Activated T-cell treated with anti-CD3 and anti-CD28 coated beads, Interleukin-2, amount 50 U/mL, for 4 hours (primary cell): ENCODE results near the gene BRINP3. TPM values are rescaled to one million over a fixed set of nuclear protein-coding genes. Genes with fewer than 3 reads are reported as not detected.

Experiments used
- ATAC-seq, 2 donors: fragments of 200-7000 bp; cut with Tn5 transposase; one replicate each; pipeline ENCODE4 v1.10.0; 2021
- DNase-seq: peaks from one replicate; pipeline ENCODE4 v3.0.0-alpha.2; 2020
- H3K27me3 Mint-ChIP-seq: one replicate; pipeline ENCODE4 v1.8.0; 2021; ENCODE audit warnings: low read depth, mixed read lengths
- H3K36me3 Mint-ChIP-seq: one replicate; pipeline ENCODE4 v1.8.0; 2022; ENCODE audit warnings: mixed read lengths; ENCODE audit not compliant: insufficient read depth
- H3K4me1 Mint-ChIP-seq: one replicate; pipeline ENCODE4 v1.8.0; 2021; ENCODE audit warnings: low read depth, mixed read lengths
- H3K4me3 Mint-ChIP-seq: one replicate; pipeline ENCODE4 v1.8.0; 2021; ENCODE audit warnings: mild to moderate bottlenecking, moderate library complexity, mixed read lengths
- H3K9me3 Mint-ChIP-seq: one replicate; pipeline ENCODE4 v1.8.0; 2021; ENCODE audit warnings: mixed read lengths
- total RNA-seq, 3 donors: library from RNA; stranded (reverse); gene quantifications; one replicate each; pipeline ENCODE4 v1.2.1, GENCODE V29; 2021

BRINP3 gene
- total RNA-seq, 3 donors from 2014 or later = not detected

GRCh38 chr1:190250368-190250767 is 227.3 kb downstream of the BRINP3 start:
- H3K27me3 Mint-ChIP-seq = no peaks in the 10 kb centered on the region
- H3K9me3 Mint-ChIP-seq = peaks cover 21% of the 10 kb centered on the region
- no peak overlapping the region for H3K4me3 Mint-ChIP-seq
- no peak for ATAC-seq
- H3K36me3 Mint-ChIP-seq = no peaks in the 10 kb centered on the region
- H3K4me1 Mint-ChIP-seq = no peaks in the 10 kb centered on the region
- no peak for DNase-seq

GRCh38 chr1:190244406-190244805 is 233.3 kb downstream of the BRINP3 start:
- Mint-ChIP-seq H3K4me3 (no peak overlapping the region), H3K36me3 (no peaks in the 10 kb centered on the region), H3K4me1 (no peaks in the 10 kb centered on the region), H3K27me3 (no peaks in the 10 kb centered on the region), H3K9me3 (peaks cover 6% of the 10 kb centered on the region)
- ATAC-seq (no peak), DNase-seq (no peak)

- Mint-ChIP-seq H3K36me3 (no peaks in the 10 kb centered on the region), H3K27me3 (no peaks in the 10 kb centered on the region), H3K4me3 (no peak overlapping the region), H3K4me1 (no peaks in the 10 kb centered on the region), H3K9me3 (peaks cover 8% of the 10 kb centered on the region)
- DNase-seq (no peak), ATAC-seq (no peak)
Measured at GRCh38 chr1:190243056-190243455, 234.6 kb downstream of the BRINP3 start.

- no peaks in the 10 kb centered on the region for H3K4me1 Mint-ChIP-seq
Measured at GRCh38 chr1:190226006-190226405, 251.7 kb downstream of the BRINP3 start.

GRCh38 chr1:190212450-190212849 is 265.2 kb downstream of the BRINP3 start:
- Mint-ChIP-seq H3K27me3 (no peaks in the 10 kb centered on the region), H3K4me1 (no peaks in the 10 kb centered on the region), H3K9me3 (peaks cover 11% of the 10 kb centered on the region), H3K36me3 (no peaks in the 10 kb centered on the region), H3K4me3 (no peak overlapping the region)
- DNase-seq (no peak), ATAC-seq (no peak)

More at GRCh38 chr1:190226006-190226405, 251.7 kb downstream of the BRINP3 start:
- Mint-ChIP-seq H3K9me3 (peaks cover 16% of the 10 kb centered on the region), H3K36me3 (no peaks in the 10 kb centered on the region), H3K4me3 (no peak overlapping the region), H3K27me3 (no peaks in the 10 kb centered on the region)
- DNase-seq (no peak), ATAC-seq (no peak)

GRCh38 chr1:190207733-190208132 is 269.9 kb downstream of the BRINP3 start:
- no peaks in the 10 kb centered on the region for H3K36me3 Mint-ChIP-seq
- no peak overlapping the region for H3K4me3 Mint-ChIP-seq
- no peak for DNase-seq
- H3K27me3 Mint-ChIP-seq = no peaks in the 10 kb centered on the region
- H3K4me1 Mint-ChIP-seq = no peaks in the 10 kb centered on the region
- no peak for ATAC-seq
- H3K9me3 Mint-ChIP-seq = peaks cover 17% of the 10 kb centered on the region

GRCh38 chr1:190205713-190206112 is 272.0 kb downstream of the BRINP3 start:
- Mint-ChIP-seq H3K36me3 (no peaks in the 10 kb centered on the region), H3K27me3 (no peaks in the 10 kb centered on the region), H3K4me1 (no peaks in the 10 kb centered on the region), H3K9me3 (peaks cover 16% of the 10 kb centered on the region), H3K4me3 (no peak overlapping the region)
- DNase-seq = no peak
- ATAC-seq = no peak

GRCh38 chr1:190196020-190196419 is 281.6 kb downstream of the BRINP3 start:
- no peaks in the 10 kb centered on the region for H3K27me3 Mint-ChIP-seq
- no peaks in the 10 kb centered on the region for H3K36me3 Mint-ChIP-seq
- no peak overlapping the region for H3K4me3 Mint-ChIP-seq
- ATAC-seq = no peak
- no peak for DNase-seq
- H3K9me3 Mint-ChIP-seq = peaks cover 20% of the 10 kb centered on the region
- no peaks in the 10 kb centered on the region for H3K4me1 Mint-ChIP-seq

- H3K9me3 Mint-ChIP-seq = peaks cover 9% of the 10 kb centered on the region
- H3K27me3 Mint-ChIP-seq = no peaks in the 10 kb centered on the region
- DNase-seq = no peak
- no peaks in the 10 kb centered on the region for H3K4me1 Mint-ChIP-seq
- no peak for ATAC-seq
- H3K4me3 Mint-ChIP-seq = no peak overlapping the region
- H3K36me3 Mint-ChIP-seq = no peaks in the 10 kb centered on the region
Measured at GRCh38 chr1:190193508-190194115, 284.1 kb downstream of the BRINP3 start.

GRCh38 chr1:190192627-190193026 is 285.0 kb downstream of the BRINP3 start:
- H3K27me3 Mint-ChIP-seq = no peaks in the 10 kb centered on the region
- ATAC-seq = no peak
- no peak for DNase-seq
- H3K9me3 Mint-ChIP-seq = peaks cover 5% of the 10 kb centered on the region
- no peaks in the 10 kb centered on the region for H3K36me3 Mint-ChIP-seq
- no peak overlapping the region for H3K4me3 Mint-ChIP-seq
- H3K4me1 Mint-ChIP-seq = no peaks in the 10 kb centered on the region

- no peak overlapping the region for H3K4me3 Mint-ChIP-seq
- ATAC-seq (no peak), DNase-seq (no peak)
- H3K4me1 Mint-ChIP-seq = no peaks in the 10 kb centered on the region
- no peaks in the 10 kb centered on the region for H3K27me3 Mint-ChIP-seq
- no peaks in the 10 kb centered on the region for H3K9me3 Mint-ChIP-seq
- H3K36me3 Mint-ChIP-seq = no peaks in the 10 kb centered on the region
Measured at GRCh38 chr1:190183588-190183987, 294.1 kb downstream of the BRINP3 start.

GRCh38 chr1:190179817-190180216 is 297.8 kb downstream of the BRINP3 start:
- ATAC-seq = no peak
- Mint-ChIP-seq H3K4me1 (no peaks in the 10 kb centered on the region), H3K36me3 (no peaks in the 10 kb centered on the region)

GRCh38 chr1:190178827-190179226 is 298.8 kb downstream of the BRINP3 start:
- H3K36me3 Mint-ChIP-seq = no peaks in the 10 kb centered on the region
- H3K9me3 Mint-ChIP-seq = peaks cover 3% of the 10 kb centered on the region
- H3K4me1 Mint-ChIP-seq = no peaks in the 10 kb centered on the region
- no peak overlapping the region for H3K4me3 Mint-ChIP-seq
- no peaks in the 10 kb centered on the region for H3K27me3 Mint-ChIP-seq
- DNase-seq = no peak
- no peak for ATAC-seq

More at GRCh38 chr1:190179817-190180216, 297.8 kb downstream of the BRINP3 start:
- no peaks in the 10 kb centered on the region for H3K27me3 Mint-ChIP-seq
- H3K4me3 Mint-ChIP-seq = no peak overlapping the region
- H3K9me3 Mint-ChIP-seq = peaks cover 3% of the 10 kb centered on the region
- no peak for DNase-seq

GRCh38 chr1:190177555-190177954 is 300.1 kb downstream of the BRINP3 start:
- no peaks in the 10 kb centered on the region for H3K36me3 Mint-ChIP-seq
- no peak for ATAC-seq

GRCh38 chr1:190176776-190177175 is 300.9 kb downstream of the BRINP3 start:
- Mint-ChIP-seq H3K4me3 (no peak overlapping the region), H3K36me3 (no peaks in the 10 kb centered on the region), H3K4me1 (no peaks in the 10 kb centered on the region), H3K9me3 (peaks cover 3% of the 10 kb centered on the region), H3K27me3 (no peaks in the 10 kb centered on the region)
- ATAC-seq (no peak), DNase-seq (no peak)

More at GRCh38 chr1:190177555-190177954, 300.1 kb downstream of the BRINP3 start:
- Mint-ChIP-seq H3K4me3 (no peak overlapping the region), H3K9me3 (peaks cover 3% of the 10 kb centered on the region), H3K27me3 (no peaks in the 10 kb centered on the region), H3K4me1 (no peaks in the 10 kb centered on the region)
- DNase-seq = no peak
